ENCODE results near the gene MT4. TPM values are rescaled to one million over a fixed set of nuclear protein-coding genes. Genes with fewer than 3 reads are reported as not detected.

MT4 gene
- total RNA-seq, 1 donor from 2014 or later = not detected

- intact Hi-C loops (cut with micrococcal nuclease) = loop anchor here (1.0 to 2.0 kb wide), 2 partner anchors 9 to 21 kb away; partner anchors contain the start of genes MT1A and MT2A
Measured at GRCh38 chr16:56617212-56618085, 52.6 kb downstream of the MT4 start.

GRCh38 chr16:56618138-56618537 lies 53.3 kb downstream of the MT4 start:
- intact Hi-C loops (cut with micrococcal nuclease) = no loop called here

Other genes with a start within 250 kb of the MT4 start
- 57.1 and 60.6 TPM in 2 replicates for gene AMFR, start 139.5 kb upstream of the MT4 start, total RNA-seq
- gene NUDT21, start 113.7 kb upstream of the MT4 start, total RNA-seq = 224 and 230 TPM in 2 replicates
- 50.6 TPM in 2 replicates for gene OGFOD1, start 113.5 kb upstream of the MT4 start, total RNA-seq
- gene BBS2, start 45.0 kb upstream of the MT4 start, total RNA-seq = 12.5 and 15.8 TPM in 2 replicates
- gene MT3, start 24.5 kb downstream of the MT4 start, total RNA-seq = 3.4 and 4.9 TPM in 2 replicates
- gene MT2A, start 43.5 kb downstream of the MT4 start, total RNA-seq = 282 and 285 TPM in 2 replicates
- 169 and 187 TPM in 2 replicates for gene MT1E, start 60.7 kb downstream of the MT4 start, total RNA-seq
- 0.45 TPM in 1 of 2 replicates, not detected in the other for gene MT1M, start 67.6 kb downstream of the MT4 start, total RNA-seq
- 0.57 and 0.82 TPM in 2 replicates for gene MT1A, start 73.6 kb downstream of the MT4 start, total RNA-seq
- not detected in 2 replicates for gene MT1B, start 86.8 kb downstream of the MT4 start, total RNA-seq
- gene MT1F, start 92.9 kb downstream of the MT4 start, total RNA-seq = 18.5 and 24.1 TPM in 2 replicates
- gene MT1G, start 103.0 kb downstream of the MT4 start, total RNA-seq = 27.6 and 30.1 TPM in 2 replicates
- gene MT1H, start 104.7 kb downstream of the MT4 start, total RNA-seq = 1.7 and 4.8 TPM in 2 replicates
- gene MT1X, start 117.4 kb downstream of the MT4 start, total RNA-seq = 61.4 and 64.6 TPM in 2 replicates
- 97.2 and 101 TPM in 2 replicates for gene NUP93, start 165.1 kb downstream of the MT4 start, total RNA-seq